H9 (cell line): Measurements from ENCODE around the gene DIP2C. TPM values are rescaled to one million over a fixed set of nuclear protein-coding genes. Genes with fewer than 3 reads are reported as not detected.

ENCODE experiments used
- DNase-seq: peaks from one replicate; pipeline ENCODE4 v3.0.0-alpha.2; 2017
- H2AFZ ChIP-seq: one replicate; pipeline ENCODE4 v1.6.1; 2013; ENCODE audit warnings: mild to moderate bottlenecking, low read length, control low read depth, moderate library complexity
- H2AK5ac ChIP-seq: 2 replicates; pipeline ENCODE4 v1.6.1; 2013; ENCODE audit warnings: low read length, control low read depth, mixed read lengths; ENCODE audit not compliant: insufficient read length
- H2BK120ac ChIP-seq: one replicate; pipeline ENCODE4 v1.6.1; 2013; ENCODE audit warnings: low read depth, mild to moderate bottlenecking, low read length, control low read depth, inconsistent platforms; ENCODE audit not compliant: poor library complexity, severe bottlenecking
- H2BK12ac ChIP-seq: 2 replicates; pipeline ENCODE4 v1.6.1; 2013; ENCODE audit warnings: low read length, control low read depth, mixed read lengths, low read depth; ENCODE audit not compliant: insufficient read length
- H2BK15ac ChIP-seq: 2 replicates; pipeline ENCODE4 v1.6.1; 2013; ENCODE audit warnings: low read depth, low read length, control low read depth
- H2BK20ac ChIP-seq: one replicate; pipeline ENCODE4 v1.6.1; 2013; ENCODE audit warnings: low read depth, mild to moderate bottlenecking, low read length, control low read depth, inconsistent platforms; ENCODE audit not compliant: poor library complexity, severe bottlenecking
- H2BK5ac ChIP-seq: 2 replicates; pipeline ENCODE4 v1.6.1; 2013; ENCODE audit warnings: low read length, control low read depth, mixed read lengths; ENCODE audit not compliant: insufficient read length
- H3K14ac ChIP-seq: 2 replicates; pipeline ENCODE4 v1.6.1; 2013; ENCODE audit warnings: low read length, control low read depth; ENCODE audit not compliant: insufficient read depth
- H3K18ac ChIP-seq: 2 replicates; pipeline ENCODE4 v1.6.1; 2013; ENCODE audit warnings: low read depth, mild to moderate bottlenecking, mixed read lengths, low read length, control low read depth; ENCODE audit not compliant: insufficient read length
- H3K23ac ChIP-seq: 2 replicates; pipeline ENCODE4 v1.6.1; 2013; ENCODE audit warnings: low read length, control low read depth, mixed read lengths, low read depth; ENCODE audit not compliant: insufficient read length
- H3K23me2 ChIP-seq: 2 replicates; pipeline ENCODE4 v1.6.1; 2013; ENCODE audit warnings: low read depth, mild to moderate bottlenecking, mixed read lengths, low read length, control low read depth; ENCODE audit not compliant: insufficient read length, poor library complexity, severe bottlenecking
- H3K27ac ChIP-seq: 2 replicates; pipeline ENCODE4 v1.5.1; 2013; ENCODE audit warnings: low read length, control low read depth, mixed read lengths, low read depth; ENCODE audit not compliant: insufficient read length
- H3K27me3 ChIP-seq: 2 replicates; pipeline ENCODE4 v1.6.1; 2013; ENCODE audit warnings: low read length, control low read depth, inconsistent platforms; ENCODE audit not compliant: insufficient read depth
- H3K4ac ChIP-seq: 2 replicates; pipeline ENCODE4 v1.6.1; 2013; ENCODE audit warnings: low read depth, mild to moderate bottlenecking, control low read depth, inconsistent platforms, low read length, moderate library complexity
- H3K4me1 ChIP-seq: 2 replicates; pipeline ENCODE4 v1.6.1; 2013; ENCODE audit warnings: low read length, control low read depth, inconsistent platforms; ENCODE audit not compliant: insufficient read depth
- H3K4me2 ChIP-seq: 2 replicates; pipeline ENCODE4 v1.6.1; 2013; ENCODE audit warnings: low read length, control low read depth, mixed read lengths; ENCODE audit not compliant: insufficient read length, insufficient read depth
- H3K56ac ChIP-seq: 2 replicates; pipeline ENCODE4 v1.6.1; 2013; ENCODE audit warnings: low read depth, mild to moderate bottlenecking, mixed read lengths, low read length, control low read depth; ENCODE audit not compliant: insufficient read length
- H3K79me1 ChIP-seq: 2 replicates; pipeline ENCODE4 v1.6.1; 2013; ENCODE audit warnings: low read depth, mild to moderate bottlenecking, moderate library complexity, low read length, control low read depth, inconsistent platforms; ENCODE audit not compliant: insufficient read depth, poor library complexity, severe bottlenecking
- H3K79me2 ChIP-seq: 2 replicates; pipeline ENCODE4 v1.6.1; 2013; ENCODE audit warnings: low read length, control low read depth, inconsistent platforms; ENCODE audit not compliant: insufficient read depth
- H3K9ac ChIP-seq: 2 replicates; pipeline ENCODE4 v1.6.1; 2013; ENCODE audit warnings: low read length, control low read depth, mixed read lengths; ENCODE audit not compliant: insufficient read length; ENCODE audit errors: extremely low read depth
- H3K9me3 ChIP-seq: one replicate; pipeline ENCODE4 v1.6.1; 2013; ENCODE audit warnings: low read depth, low read length, inconsistent platforms; ENCODE audit not compliant: control insufficient read depth
- H3T11ph ChIP-seq: one replicate; pipeline ENCODE4 v1.6.1; 2013; ENCODE audit warnings: mild to moderate bottlenecking, low read length, control low read depth, inconsistent platforms
- H4K20me1 ChIP-seq: one replicate; pipeline ENCODE4 v1.6.1; 2013; ENCODE audit not compliant: control insufficient read depth, insufficient read length, insufficient read depth
- H4K5ac ChIP-seq: 2 replicates; pipeline ENCODE4 v1.6.1; 2013; ENCODE audit warnings: low read depth, mild to moderate bottlenecking, mixed read lengths, low read length, control low read depth; ENCODE audit not compliant: insufficient read length
- H4K8ac ChIP-seq: replicated peaks from 2 replicates; pipeline ENCODE4 v1.6.1; 2013; ENCODE audit warnings: low read length, control low read depth, mixed read lengths, low read depth; ENCODE audit not compliant: insufficient read length
- H4K91ac ChIP-seq: 2 replicates; pipeline ENCODE4 v1.6.1; 2013; ENCODE audit warnings: low read depth, mild to moderate bottlenecking, moderate library complexity, mixed read lengths, low read length, control low read depth; ENCODE audit not compliant: insufficient read length
- H3K27ac Mint-ChIP-seq, 3 experiments: 2 replicates in 2 of 3; 3 replicates in 1 of 3; pipeline ENCODE4 v1.8.0; 2020 to 2021; ENCODE audit warnings: mixed read lengths in 3 of 3, mild to moderate bottlenecking in 1 of 3, moderate library complexity in 1 of 3
- H3K27me3 Mint-ChIP-seq: 2 replicates; pipeline ENCODE4 v1.8.0; 2021; ENCODE audit warnings: low read depth, mild to moderate bottlenecking, moderate library complexity, mixed read lengths
- H3K36me3 Mint-ChIP-seq, 3 experiments: 2 replicates in 2 of 3; 3 replicates in 1 of 3; pipeline ENCODE4 v1.8.0; 2020 to 2021; ENCODE audit warnings: low read depth in 3 of 3, mixed read lengths in 3 of 3; ENCODE audit not compliant: insufficient read depth in 1 of 3
- H3K4me1 Mint-ChIP-seq, 2 experiments: 2 replicates each; pipeline ENCODE4 v1.8.0; 2020; ENCODE audit warnings: mixed read lengths in 2 of 2
- H3K4me3 Mint-ChIP-seq, 2 experiments: 2 replicates in 1 of 2; 3 replicates in 1 of 2; pipeline ENCODE4 v1.8.0; 2020 to 2021; ENCODE audit warnings: mild to moderate bottlenecking in 2 of 2, mixed read lengths in 2 of 2, moderate library complexity in 1 of 2
- H3K9me3 Mint-ChIP-seq, 2 experiments: 2 replicates in 1 of 2; 3 replicates in 1 of 2; pipeline ENCODE4 v1.8.0; 2020; ENCODE audit warnings: mild to moderate bottlenecking in 2 of 2, mixed read lengths in 2 of 2, moderate library complexity in 1 of 2
- CTCF ChIP-seq: fragments of 200-600 bp; sonication (generic); conservative IDR thresholded peaks from 3 replicates; pipeline ENCODE4 v1.8.0; 2021; ENCODE audit warnings: antibody characterized with exemption, mild to moderate bottlenecking
- WGBS: extraction: QIAGEN DNeasy Blood & Tissue Kit; methylation state at CpG from one replicate; pipeline ENCODE4 v1.1.7; 2013; ENCODE audit warnings: missing lambda C conversion rate, low lambda C conversion rate, mixed read lengths; ENCODE audit not compliant: insufficient read length; ENCODE audit errors: extremely low coverage; 5-methylcytosine and 5-hydroxymethylcytosine counted together
- total RNA-seq: library from RNA; stranded (reverse); gene quantifications from 2 replicates; pipeline ENCODE4 v1.2.1, GENCODE V29; 2021

DIP2C gene
- total RNA-seq, 1 experiment from 2014 or later: 7.9 TPM

- Histone ChIP-seq H3K4me2 (no peak overlapping the region), H3K9me3 (no peaks in the 10 kb centered on the region), H3T11ph (no peak overlapping the region), H3K27me3 (no peaks in the 10 kb centered on the region), H4K91ac (no peak overlapping the region), H2BK120ac (no peak overlapping the region), H3K79me1 (peaks cover 3% of the 10 kb centered on the region), H2BK5ac (no peak overlapping the region), H3K14ac (no peak overlapping the region), H3K4me1 (no peaks in the 10 kb centered on the region; the same call in 1 of the 2 replicates), H2BK15ac (no peak overlapping the region), H4K20me1 (no peaks in the 10 kb centered on the region), H3K18ac (no peak overlapping the region), H3K23ac (no peak overlapping the region), H3K23me2 (no peaks in the 10 kb centered on the region), H3K56ac (no peak overlapping the region), H3K4ac (no peak overlapping the region), H2AFZ (no peak overlapping the region), H2BK12ac (no peak overlapping the region), H3K9ac (no peak overlapping the region), H3K79me2 (peaks cover 5% of the 10 kb centered on the region; the same call in 1 of the 2 replicates), H2AK5ac (no peak overlapping the region), H4K8ac (no peak overlapping the region), H3K27ac (no peak overlapping the region), H4K5ac (no peak overlapping the region), H2BK20ac (no peak overlapping the region)
- no peak for TF ChIP-seq CTCF
- H3K9me3 Mint-ChIP-seq: peaks cover 0 to 9% of the 10 kb centered on the region in 2 experiments; a peak in 3 of 5 replicates
- WGBS: no CpG with 5 or more reads among the region's 14 CpGs
- peaks cover 5 to 13% (median 6%) of the 10 kb centered on the region in 3 experiments for H3K36me3 Mint-ChIP-seq
- no peak overlapping the region for H3K4me3 Mint-ChIP-seq
- H3K27me3 Mint-ChIP-seq: no peaks in the 10 kb centered on the region
- H3K4me1 Mint-ChIP-seq: peaks cover 19 to 20% of the 10 kb centered on the region in 2 experiments
- no peak overlapping the region for H3K27ac Mint-ChIP-seq
- DNase-seq: no peak
Measured at GRCh38 chr10:646118-646524, 43.3 kb downstream of the DIP2C start.
